Neutrophil (primary cell): ENCODE measurements around the gene FAM174B.

Experiments used
- H3K27ac ChIP-seq: fragments of 200-600 bp; sonication (generic); 2 replicates; pipeline ENCODE4 v1.5.1; 2016; ENCODE audit warnings: mild to moderate bottlenecking, moderate library complexity
- H3K27me3 ChIP-seq: fragments of 200-600 bp; sonication (generic); 2 replicates; pipeline ENCODE4 v1.6.0; 2016; ENCODE audit warnings: mild to moderate bottlenecking
- H3K36me3 ChIP-seq: fragments of 200-600 bp; sonication (generic); 2 replicates; pipeline ENCODE4 v1.5.1; 2017
- H3K4me1 ChIP-seq, 2 experiments: fragments of 200-600 bp in 1 of 2; sonication (generic) in 1 of 2; 1 replicate in 1 of 2; 2 replicates in 1 of 2; pipeline versions ENCODE4 v1.5.1 to v1.6.1; 2013 to 2016; ENCODE audit warnings: low read depth in 1 of 2, low read length in 1 of 2, mild to moderate bottlenecking in 1 of 2, moderate library complexity in 1 of 2; ENCODE audit not compliant: control insufficient read depth in 1 of 2, insufficient read depth in 1 of 2
- H3K4me3 ChIP-seq, 2 experiments: fragments of 200-600 bp in 1 of 2; sonication (generic) in 1 of 2; 1 replicate in 1 of 2; 2 replicates in 1 of 2; pipeline ENCODE4 v1.5.1; 2013 to 2016; ENCODE audit warnings: low read depth in 1 of 2, low read length in 1 of 2, mild to moderate bottlenecking in 1 of 2, moderate library complexity in 1 of 2
- H3K9me3 ChIP-seq: fragments of 200-600 bp; sonication (generic); 2 replicates; pipeline ENCODE4 v1.5.1; 2016
- CTCF ChIP-seq: fragments of 200-600 bp; sonication (generic); IDR thresholded peaks from 2 replicates; pipeline ENCODE4 v1.5.1; 2016; ENCODE audit warnings: antibody characterized with exemption

The FAM174B gene

GRCh38 chr15:92648190-92648875 is 7.2 kb downstream of the FAM174B start:
- H3K9me3 ChIP-seq: no peaks in the 10 kb centered on the region
- peaks cover 12% of the 10 kb centered on the region for H3K27me3 ChIP-seq
- no peaks in the 10 kb centered on the region for H3K4me1 ChIP-seq
- no peak overlapping the region for H3K27ac ChIP-seq
- TF ChIP-seq CTCF: no peak
- H3K4me3 ChIP-seq: no peak overlapping the region
- H3K36me3 ChIP-seq: no peaks in the 10 kb centered on the region

GRCh38 chr15:92647467-92648163 is 8.0 kb downstream of the FAM174B start:
- H3K27me3 ChIP-seq: peaks cover 5% of the 10 kb centered on the region
- H3K4me3 ChIP-seq: no peak overlapping the region
- no peaks in the 10 kb centered on the region for H3K36me3 ChIP-seq
- H3K9me3 ChIP-seq: no peaks in the 10 kb centered on the region
- H3K27ac ChIP-seq: no peak overlapping the region
- TF ChIP-seq CTCF: no peak
- H3K4me1 ChIP-seq: no peaks in the 10 kb centered on the region

- H3K27me3 ChIP-seq: no peaks in the 10 kb centered on the region
- no peak overlapping the region for H3K4me3 ChIP-seq
- H3K4me1 ChIP-seq: no peaks in the 10 kb centered on the region
- no peak overlapping the region for H3K27ac ChIP-seq
- TF ChIP-seq CTCF: no peak
- H3K36me3 ChIP-seq: no peaks in the 10 kb centered on the region
- no peaks in the 10 kb centered on the region for H3K9me3 ChIP-seq
Observed at GRCh38 chr15:92646216-92646615, 9.4 kb downstream of the FAM174B start.

GRCh38 chr15:92645731-92646130 is 9.8 kb downstream of the FAM174B start:
- no peaks in the 10 kb centered on the region for H3K4me1 ChIP-seq
- no peaks in the 10 kb centered on the region for H3K9me3 ChIP-seq
- H3K27ac ChIP-seq: no peak overlapping the region

GRCh38 chr15:92645051-92645631 is 10.4 kb downstream of the FAM174B start:
- H3K9me3 ChIP-seq: no peaks in the 10 kb centered on the region
- H3K27ac ChIP-seq: no peak overlapping the region
- no peaks in the 10 kb centered on the region for H3K36me3 ChIP-seq
- TF ChIP-seq CTCF: no peak
- H3K4me3 ChIP-seq: no peak overlapping the region
- no peaks in the 10 kb centered on the region for H3K27me3 ChIP-seq
- H3K4me1 ChIP-seq: no peaks in the 10 kb centered on the region

More at GRCh38 chr15:92645731-92646130, 9.8 kb downstream of the FAM174B start:
- H3K4me3 ChIP-seq: no peak overlapping the region
- no peak for TF ChIP-seq CTCF
- H3K27me3 ChIP-seq: no peaks in the 10 kb centered on the region
- no peaks in the 10 kb centered on the region for H3K36me3 ChIP-seq
